HG03571 (cell line): ENCODE measurements around the gene ASL.
"Not testable (repeated sequence)": the region's sequence is repeated elsewhere in the genome, so short reads cannot be mapped to it uniquely, and the experiment has no call there.

Experiments
- ATAC-seq: cut with Tn5 transposase; IDR thresholded peaks from one replicate; pipeline ENCODE4 v1.9.1; 2021; ENCODE audit not compliant: unreplicated experiment

ASL gene

DNA sequence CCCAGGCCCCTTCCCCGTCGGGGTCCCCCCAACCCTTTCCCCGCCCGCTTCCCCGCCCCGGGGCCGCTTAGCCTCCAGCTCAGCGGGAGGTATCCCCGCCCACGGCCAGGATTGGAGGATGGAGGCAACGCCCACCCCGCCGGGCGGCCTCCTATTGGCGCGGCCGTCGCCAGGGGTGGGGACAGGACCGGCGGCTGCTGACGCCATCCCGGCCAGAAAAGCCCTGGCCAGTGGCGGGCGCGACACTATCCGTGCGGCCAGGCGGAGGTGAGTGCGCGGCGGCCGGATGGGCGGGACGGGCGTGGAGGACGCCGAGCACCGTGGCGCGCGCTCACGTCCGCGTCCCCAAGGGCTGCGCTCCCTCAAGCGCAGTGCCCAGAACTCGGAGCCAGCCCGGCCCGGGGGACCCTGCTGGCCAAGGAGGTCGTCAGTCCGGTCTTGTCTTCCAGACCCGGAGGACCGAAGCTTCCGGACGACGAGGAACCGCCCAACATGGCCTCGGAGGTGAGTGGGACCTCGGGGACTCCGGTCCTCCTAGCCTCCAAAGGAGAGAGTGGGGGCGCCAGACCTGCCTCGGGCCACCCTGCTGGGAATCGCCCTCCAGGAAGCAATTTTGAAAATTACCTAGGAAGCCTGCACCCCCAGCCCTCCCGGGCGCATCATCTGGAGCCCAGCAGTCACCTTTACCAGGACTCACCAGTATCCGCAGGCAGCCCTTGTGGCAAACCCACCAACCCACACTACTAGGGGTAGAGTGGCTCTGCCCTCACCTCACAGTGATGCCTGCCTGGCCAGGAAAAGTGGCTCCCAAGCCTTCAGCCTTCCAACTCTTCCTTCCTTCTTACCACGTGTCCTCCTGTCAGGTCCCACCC is at the start of gene ASL:
ASL (plus strand) TSS at position 230 of the 872 bp plus-strand sequence; CDS start at position 493, 263 bp downstream.
- ATAC-seq = peak; percentile 99

DNA sequence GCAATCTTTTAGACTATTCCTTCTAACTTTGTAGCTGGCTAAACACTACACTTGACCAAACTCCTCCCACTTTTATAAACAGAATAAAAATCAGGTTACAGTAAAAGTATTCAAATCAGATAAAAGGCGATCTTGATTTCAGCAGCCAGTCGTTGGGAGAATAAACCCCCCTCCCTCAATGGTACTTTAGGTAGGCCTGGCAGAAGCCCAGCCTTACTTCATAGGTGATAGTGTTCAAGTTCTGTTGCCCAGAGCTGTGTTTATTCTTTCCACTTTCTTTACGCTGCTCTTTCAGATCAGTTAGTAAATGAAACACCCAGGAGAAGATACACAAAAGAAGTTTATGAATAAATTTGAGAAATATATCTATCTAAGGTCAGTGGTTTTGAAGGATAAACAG is 47.3 kb upstream of the ASL start:
- ATAC-seq = not testable (repeated sequence)

DNA sequence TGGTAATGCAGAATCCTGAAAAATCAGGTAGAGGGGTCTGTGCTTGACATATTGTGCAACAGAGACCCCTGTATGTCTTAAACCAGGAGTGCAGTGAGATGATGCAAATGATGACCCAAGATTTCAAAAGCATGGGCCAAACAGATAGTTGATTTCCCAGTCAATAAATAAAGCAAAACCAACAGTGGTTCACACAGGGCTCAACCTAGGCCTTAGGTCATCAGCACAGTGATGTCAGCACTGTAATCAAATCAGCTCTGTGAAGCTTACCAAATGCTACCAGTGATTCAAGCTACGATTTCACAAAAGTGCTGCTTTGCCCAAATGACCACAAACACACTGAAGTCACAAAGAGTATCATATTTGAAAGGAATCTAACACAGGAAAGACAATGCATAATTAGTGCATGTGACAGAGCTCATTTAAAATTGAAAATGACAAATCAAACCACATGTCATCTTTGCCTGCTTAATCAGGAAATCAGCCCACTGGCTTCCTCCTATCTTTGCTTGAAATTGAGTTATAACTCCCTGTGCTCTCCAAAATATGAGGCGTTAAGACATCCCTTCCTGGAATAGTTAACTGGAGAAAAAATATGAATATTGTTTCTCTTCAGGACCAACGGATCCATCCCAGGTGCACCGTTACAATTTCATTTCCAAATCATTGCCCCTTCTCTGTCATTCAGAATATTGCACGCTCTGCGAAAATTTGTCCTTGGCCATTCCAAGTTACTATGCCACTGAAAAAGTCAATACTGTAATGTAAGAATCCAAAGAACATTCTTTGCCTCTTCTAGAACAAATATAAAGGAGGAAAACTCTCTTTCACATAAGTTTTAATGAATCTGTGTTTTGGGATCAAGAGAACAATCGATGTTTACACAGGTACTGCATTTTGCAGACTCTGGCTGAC is 41.9 kb upstream of the ASL start:
- ATAC-seq = no peak

DNA sequence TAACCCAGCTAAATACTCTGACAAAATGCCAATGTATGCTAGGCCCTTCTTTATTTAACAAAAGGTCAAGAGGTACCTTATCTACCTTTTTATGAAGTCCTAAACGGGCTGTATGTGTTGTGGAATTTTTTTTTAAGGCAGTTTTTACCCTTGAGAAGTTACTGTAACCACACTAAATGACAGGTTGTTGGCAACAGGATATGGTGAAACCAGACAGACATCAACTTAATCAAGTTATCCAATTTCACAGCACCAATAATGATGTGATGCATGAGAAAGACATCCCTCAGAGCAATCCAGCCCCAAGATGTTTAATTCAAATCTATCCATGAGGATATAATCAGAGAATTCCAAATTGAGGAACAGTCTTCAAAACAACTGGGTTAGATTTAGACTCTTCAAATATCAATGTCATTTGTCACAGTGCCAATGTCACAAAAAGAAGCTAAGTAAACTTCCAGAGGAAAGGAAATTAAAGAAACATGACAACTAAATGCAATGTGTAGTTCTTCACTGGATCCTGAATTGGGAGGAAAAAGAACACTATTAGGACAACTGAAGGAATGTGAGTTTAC is 41.1 kb upstream of the ASL start:
- ATAC-seq = not testable (repeated sequence)

DNA sequence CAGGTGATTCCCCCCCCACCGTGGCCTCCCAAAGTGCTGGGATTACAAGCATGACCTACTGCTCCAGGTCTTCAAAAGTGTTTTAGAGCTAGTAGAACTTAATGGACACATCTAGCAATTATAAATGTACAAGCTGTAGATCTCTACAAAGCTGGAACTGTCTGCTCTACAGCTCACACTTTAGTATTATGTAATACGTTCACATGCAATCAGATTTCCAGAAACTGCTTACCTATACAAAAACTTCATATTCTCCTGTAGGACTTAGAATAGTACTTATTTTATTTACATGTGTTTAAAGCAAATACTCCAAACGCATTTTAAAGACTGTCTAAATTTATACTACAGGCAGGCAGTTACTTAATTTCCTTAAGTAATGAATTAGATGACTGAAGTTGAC is 39.2 kb upstream of the ASL start:
- no peak for ATAC-seq

DNA sequence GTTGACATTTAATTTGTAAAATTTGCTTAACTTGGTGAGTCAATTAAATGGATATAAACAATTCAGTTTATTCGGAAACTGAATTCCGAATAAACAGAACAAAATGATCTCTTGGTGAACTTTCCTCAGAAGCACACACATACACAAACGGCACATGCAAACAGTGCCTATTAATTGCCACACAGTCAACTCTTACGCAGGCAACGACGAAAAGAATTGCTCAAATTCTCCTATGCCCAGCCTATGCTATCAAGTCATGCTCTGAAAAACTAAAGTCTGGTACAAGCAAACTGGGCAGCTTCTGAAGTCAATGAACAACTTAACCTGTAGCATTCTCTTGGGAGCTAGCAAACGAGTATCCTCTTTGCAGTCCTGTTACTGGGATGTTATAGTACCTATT is 38.8 kb upstream of the ASL start:
- no peak for ATAC-seq

DNA sequence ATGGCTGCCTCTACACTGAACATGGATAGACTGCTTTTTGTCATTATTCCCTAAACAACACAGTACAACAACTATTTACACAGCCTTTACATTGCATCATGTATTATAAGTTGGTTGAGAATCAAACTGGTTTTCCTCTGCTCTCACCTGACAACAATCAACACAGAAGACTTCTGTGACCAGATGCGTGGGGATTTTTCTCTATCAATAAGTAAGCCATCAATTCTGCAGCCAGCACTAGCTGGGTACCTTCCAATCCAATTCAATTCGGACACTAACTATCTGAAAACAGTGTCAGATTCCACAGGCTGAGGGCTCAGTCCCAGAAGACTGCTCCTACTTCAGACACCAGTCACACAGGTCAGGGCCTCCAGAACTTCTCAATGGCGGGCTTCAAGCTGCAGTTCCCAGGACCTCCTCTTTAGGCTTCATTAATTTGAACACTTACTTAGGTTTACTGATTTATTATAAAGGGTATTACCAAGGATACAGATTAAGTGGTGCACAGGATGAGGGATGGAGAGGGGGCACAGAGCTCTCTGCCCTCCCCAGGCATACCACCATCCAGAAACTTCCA is 36.4 kb upstream of the ASL start:
- ATAC-seq = no peak

DNA sequence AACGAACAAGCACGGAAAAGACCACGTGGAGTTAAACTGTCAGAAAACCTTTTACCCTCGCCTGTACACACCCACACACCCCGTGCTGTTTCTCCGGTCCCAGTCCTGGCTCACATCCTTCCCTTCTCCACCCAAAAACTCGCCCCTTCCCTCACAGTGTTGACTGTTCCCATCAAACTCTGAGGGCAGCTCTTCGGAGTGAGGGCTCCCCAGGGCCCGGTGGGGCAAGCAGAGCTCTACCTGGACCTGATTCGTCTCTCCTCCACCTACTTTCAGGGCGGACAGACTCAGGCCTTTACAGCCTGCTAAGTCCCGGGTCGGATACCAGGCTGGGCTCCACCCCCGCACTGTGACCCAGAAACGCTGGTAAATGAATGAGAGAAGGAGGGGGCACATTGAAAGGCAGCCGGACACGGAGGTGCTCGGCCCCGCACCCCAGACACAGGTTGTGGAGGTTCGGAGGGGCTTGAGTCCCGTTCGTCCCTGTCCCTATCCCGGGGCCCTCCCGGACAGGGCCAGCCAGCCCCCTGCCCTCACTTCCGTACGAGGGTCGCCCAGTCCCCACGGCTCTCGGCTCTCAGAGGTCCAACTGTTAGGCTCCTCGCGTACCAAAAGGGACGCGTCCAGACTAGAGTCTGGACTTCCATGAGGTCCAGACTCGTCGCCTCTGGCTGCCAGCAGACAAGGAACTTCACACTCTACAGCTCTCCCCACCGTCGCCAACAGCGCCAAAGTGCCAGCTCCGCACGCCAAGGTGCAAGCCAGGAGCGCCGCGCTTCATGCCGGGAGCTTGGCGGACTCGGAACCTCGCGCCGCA is 31.7 kb upstream of the ASL start:
- no peak for ATAC-seq

DNA sequence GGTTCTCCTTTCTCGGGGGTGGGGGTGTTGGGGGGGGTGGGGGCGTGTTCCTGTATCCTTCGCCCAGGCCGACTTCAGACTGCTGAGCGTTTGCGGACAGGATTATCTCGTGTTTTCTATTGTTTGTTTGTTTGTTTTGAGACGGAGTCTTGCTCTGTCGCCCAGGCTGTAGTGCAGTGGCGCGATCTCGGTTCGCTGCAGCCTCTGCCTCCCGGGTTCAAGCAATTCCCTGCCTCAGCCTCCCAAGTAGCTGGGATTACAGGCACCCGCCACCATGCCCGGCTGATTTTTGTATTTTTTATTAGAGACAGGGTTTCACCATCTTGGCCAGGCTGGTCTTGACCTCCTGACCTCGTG is 31.1 kb upstream of the ASL start:
- ATAC-seq = not testable (repeated sequence)

DNA sequence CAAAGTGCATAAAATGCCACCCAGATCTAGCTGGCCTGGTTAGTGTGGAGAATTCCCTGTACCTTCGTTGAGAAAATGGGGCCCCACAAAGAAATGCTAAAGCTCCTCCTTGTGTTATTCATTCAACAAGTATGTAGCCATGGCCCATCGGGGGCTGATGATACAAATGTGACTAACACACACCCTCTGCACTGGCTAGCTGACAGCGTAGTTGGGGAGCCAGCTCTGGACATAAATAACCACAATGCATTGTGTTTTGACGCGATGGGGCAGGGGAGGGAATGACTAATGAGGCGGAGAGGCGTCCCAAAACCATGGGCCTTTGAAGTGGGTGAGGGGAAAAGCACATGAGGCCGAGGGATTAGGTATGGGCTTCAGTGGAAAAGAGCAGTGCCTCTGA is 28.2 kb upstream of the ASL start:
- no peak for ATAC-seq

DNA sequence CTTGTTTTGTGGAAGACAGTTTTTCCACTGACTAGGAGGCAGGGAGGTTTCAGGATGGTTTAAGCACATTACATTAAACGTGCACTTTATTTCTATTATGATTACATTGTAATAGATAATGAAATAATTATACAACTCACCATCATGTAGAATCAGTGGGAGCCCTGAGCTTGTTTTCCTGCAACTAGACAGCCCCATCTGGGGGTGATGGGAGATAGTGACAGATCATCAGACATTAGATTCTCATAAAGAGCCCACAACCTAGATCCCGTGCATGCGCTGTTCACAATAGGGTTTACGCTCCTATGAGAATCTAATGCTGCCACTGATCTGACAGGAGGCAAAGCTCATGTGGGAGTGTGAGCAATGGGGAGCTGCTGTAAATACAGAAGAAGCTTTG is 25.7 kb upstream of the ASL start:
- not testable (repeated sequence) for ATAC-seq

DNA sequence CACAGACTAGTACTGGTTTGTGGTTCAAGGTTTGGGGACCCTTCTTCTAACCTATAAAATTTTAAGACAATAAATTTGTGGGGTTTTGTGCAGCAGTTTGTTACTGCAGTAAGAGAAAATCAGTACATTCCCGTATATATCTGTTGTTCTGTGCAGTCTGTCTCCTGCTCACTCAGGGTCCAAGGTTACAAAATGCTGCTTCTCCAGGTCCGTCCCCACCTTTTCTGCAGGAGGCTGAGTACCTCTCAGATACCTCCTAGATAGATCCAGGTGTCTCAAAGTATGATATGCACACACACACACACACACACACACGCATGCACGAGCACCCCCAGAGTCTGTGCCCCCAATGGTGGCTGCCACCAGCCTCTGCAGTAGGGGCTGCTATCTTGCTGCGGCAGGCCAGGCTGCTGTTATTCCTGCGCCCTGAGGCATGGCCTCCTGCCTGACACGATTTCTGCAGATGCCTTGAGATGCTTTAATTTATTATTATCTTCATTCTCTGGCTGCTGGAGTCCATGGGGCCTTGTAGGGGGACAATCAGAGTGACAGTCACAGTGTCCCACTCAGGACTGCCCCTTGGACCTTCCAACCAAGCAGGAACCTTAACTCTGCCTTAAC is 25.2 kb upstream of the ASL start:
- no peak for ATAC-seq

DNA sequence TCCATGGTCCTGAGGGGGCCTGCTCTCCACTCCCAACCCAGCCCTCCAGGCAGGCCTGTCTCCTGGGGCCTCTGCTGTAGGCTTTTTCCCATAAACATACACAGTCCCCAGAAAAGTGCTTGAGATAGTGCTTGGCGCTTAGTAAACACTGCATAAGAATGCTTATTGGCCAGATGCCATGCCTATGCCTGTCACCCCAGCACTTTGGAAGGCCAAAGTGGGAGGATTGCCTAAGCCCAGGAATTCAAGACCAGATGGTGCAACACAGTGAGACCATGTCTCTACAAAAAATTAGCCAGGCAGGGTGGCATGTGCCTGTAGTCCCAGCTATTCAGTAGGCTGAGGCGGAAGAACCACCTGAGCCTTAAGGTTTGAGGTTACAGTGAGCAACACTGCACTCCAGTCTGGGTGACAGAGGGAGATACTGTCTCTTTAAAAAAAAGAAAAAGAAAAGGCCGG is 24.6 kb upstream of the ASL start:
- no peak for ATAC-seq

DNA sequence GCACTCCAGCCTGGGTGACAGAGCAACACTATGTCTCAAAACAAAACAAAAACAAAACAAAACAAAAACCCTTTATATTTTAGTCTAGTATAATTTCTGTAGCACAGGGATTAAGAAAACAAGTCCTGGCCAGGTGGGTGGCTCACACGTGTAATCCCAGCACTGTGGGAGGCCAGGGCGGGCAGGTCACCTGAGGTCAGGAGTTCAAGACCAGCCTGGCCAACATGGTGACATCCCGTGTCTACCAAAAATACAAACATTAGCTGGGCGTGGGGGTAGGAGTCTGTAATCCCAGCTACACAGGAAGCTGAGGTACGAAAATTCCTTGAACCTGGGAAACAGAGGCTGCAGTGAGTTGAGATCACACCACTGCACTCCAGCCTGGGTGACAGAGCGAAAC is 23.2 kb upstream of the ASL start:
- ATAC-seq = no peak

DNA sequence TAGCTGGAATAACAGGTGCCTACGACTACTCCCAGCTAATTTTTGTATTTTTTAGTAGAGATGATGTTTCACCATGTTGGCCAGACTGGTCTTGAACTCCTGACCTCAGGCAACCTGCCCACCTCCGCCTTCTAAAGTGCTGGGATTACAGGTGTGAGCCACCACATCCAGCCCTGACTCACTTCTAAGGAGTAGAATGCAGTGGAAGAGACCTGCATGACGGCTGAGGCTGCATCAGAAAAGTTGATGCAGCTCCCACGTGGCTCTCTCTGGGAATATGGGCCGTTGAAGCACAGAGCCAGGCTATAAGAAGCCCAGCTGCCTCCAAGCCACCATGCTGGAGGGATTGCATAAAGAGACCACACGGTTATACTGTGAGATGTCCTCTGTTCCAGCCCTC is 21.6 kb upstream of the ASL start:
- no peak for ATAC-seq

DNA sequence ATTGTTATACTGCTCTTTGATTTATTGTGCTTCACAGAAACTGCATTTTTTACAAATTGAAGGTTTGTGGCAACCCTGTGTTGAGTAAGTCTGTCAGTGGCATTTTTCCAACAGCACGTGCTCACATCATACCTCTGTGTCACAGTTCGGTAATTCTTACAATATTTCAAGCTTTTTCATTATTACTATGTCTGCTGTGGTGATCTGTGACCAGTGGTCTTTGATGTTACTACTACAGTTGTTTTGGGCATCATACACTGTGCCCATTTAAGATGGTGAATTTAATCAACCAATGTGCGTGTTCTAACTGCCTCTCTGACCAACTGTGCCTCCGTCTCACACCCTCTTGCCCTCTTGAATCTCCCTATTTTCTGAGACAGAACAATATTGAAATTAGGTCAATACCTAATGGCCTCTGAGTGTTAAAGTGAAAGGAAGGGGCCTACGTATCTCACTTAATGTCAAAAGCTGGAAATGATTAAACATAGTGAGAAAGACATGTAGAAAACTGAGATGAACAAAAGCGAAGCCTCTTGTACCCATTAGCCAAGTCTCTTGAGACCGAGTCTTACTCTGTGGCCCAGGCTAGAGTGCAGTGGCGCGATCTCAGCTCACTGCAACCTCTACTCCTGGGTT is 20.2 kb upstream of the ASL start:
- ATAC-seq = peak; percentile 86

DNA sequence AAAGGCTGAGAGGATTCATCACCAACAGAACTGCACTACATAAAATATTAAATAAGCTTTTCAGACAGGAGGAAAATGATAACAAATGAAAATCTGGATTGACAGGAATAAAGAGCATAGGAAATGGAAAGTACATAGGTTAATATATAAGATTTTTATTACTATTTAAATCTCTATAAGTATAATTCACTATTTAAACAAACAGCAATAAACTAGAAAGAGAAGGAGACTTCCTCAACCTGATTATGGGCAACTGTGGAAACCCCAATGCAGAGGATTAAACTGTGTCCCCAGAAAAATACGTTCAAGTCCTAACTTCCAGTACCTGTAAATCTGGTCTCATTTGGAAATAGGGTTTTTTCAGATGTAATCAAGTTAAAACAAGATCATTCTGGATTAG is 14.8 kb upstream of the ASL start:
- no peak for ATAC-seq

DNA sequence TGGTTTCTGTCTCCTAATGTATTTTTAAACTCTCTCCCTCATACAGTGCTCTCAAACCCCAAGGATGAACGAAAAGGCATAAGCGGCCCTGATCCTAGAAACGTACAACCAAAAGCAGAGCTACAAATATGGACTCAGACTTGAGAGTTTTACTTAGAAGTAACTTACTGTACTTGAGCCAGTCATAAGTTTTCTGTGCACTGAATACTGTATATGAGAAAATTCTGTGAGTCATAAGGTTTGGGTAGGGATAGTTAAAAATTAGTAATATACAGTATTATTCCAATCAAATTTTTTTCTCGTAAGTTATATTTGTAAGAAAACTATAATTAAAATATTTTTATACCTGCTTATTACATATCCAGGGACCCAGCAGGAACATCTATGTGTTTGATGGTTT is 5.9 kb upstream of the ASL start:
- no peak for ATAC-seq

DNA sequence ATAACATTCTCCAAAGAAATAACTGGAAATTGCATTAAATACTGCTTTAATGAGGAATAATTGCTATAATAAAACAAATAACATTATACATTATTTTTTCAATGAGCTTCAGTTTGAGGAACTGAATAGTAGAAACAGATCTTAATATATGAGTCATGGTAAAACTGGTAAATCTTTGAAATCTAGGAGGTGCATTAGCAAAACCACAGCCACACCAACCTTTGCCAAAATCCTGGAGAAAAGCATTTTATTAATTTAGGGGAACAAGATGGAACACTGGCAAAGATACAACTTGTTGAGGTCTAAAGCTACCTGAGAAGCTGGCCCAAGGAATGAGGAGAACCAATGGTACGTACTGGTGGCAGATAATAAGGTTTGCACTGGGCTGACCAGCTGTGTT is 5.4 kb upstream of the ASL start:
- no peak for ATAC-seq
